Panc1 (cell line): Measurements from ENCODE around the gene MYRF. TPM values are rescaled to one million over a fixed set of nuclear protein-coding genes. Genes with fewer than 3 reads are reported as not detected.

Source experiments
- ATAC-seq: fragments of 200-7000 bp; cut with Tn5 transposase; 2 replicates; pipeline ENCODE4 v1.9.1; 2020; ENCODE audit warnings: mild to moderate bottlenecking, moderate library complexity
- BruUV-seq: library from RNA; stranded (reverse); fragments of 400-500 nt; replicated peaks from 2 replicates; lab custom pipeline; 2021; lab: Mats Ljungman, UMichigan
- CTCF ChIA-PET: fragments of 300-600 bp; sonication (Branson Sonifier 250); formaldehyde crosslinking; loops from one replicate; lab custom pipeline; 2022; ENCODE audit warnings: antibody characterized with exemption; lab: Charles Lee
- POLR2A ChIA-PET: fragments of 300-600 bp; sonication (Branson Sonifier 250); formaldehyde crosslinking; loops from one replicate; lab custom pipeline; 2022; ENCODE audit warnings: antibody characterized with exemption; lab: Charles Lee
- DNase-seq: peaks from one replicate; pipeline ENCODE4 v3.0.0-alpha.2; 2010; ENCODE audit warnings: low read depth, low spot score
- H3K27ac ChIP-seq: 2 replicates; pipeline ENCODE4 v1.5.1; 2011; ENCODE audit warnings: mild to moderate bottlenecking, low read length, inconsistent platforms
- H3K27me3 ChIP-seq: fragments of 200-500 bp; sonication (Bioruptor generic); 2 replicates; pipeline ENCODE4 v1.6.0; 2014; ENCODE audit warnings: low read length, inconsistent platforms; ENCODE audit not compliant: control insufficient read depth, insufficient read depth
- H3K36me3 ChIP-seq: fragments of 200-500 bp; sonication (Bioruptor generic); 2 replicates; pipeline ENCODE4 v1.5.1; 2014; ENCODE audit warnings: inconsistent platforms, mild to moderate bottlenecking, low read length, moderate library complexity; ENCODE audit not compliant: control insufficient read depth, insufficient read depth
- H3K4me1 ChIP-seq: 2 replicates; pipeline ENCODE4 v1.5.1; 2011; ENCODE audit warnings: inconsistent platforms, mild to moderate bottlenecking, low read length, moderate library complexity; ENCODE audit not compliant: control insufficient read depth, insufficient read depth
- H3K4me3 ChIP-seq, 2 experiments: 2 replicates each; pipeline ENCODE4 v1.5.1; 2011 to 2012; ENCODE audit warnings: low read depth in 2 of 2, low read length in 2 of 2, mild to moderate bottlenecking in 2 of 2, inconsistent platforms in 1 of 2, moderate library complexity in 1 of 2
- H3K9me3 ChIP-seq: fragments of 200-500 bp; sonication (Bioruptor generic); 2 replicates; pipeline ENCODE4 v1.5.1; 2014; ENCODE audit warnings: low read depth, mild to moderate bottlenecking, inconsistent platforms, low read length, moderate library complexity; ENCODE audit not compliant: control insufficient read depth, insufficient read depth
- POLR2AphosphoS5 ChIP-seq: IDR thresholded peaks from 2 replicates; pipeline ENCODE4 v1.6.1; 2012; ENCODE audit warnings: mild to moderate bottlenecking, low read depth, low read length, moderate library complexity
- SIN3A ChIP-seq: IDR thresholded peaks from 2 replicates; pipeline ENCODE4 v1.6.1; 2012; ENCODE audit warnings: low read depth, mild to moderate bottlenecking, low read length, moderate library complexity, borderline replicate concordance; ENCODE audit not compliant: insufficient read depth
- TCF7L2 ChIP-seq: IDR thresholded peaks from 2 replicates; pipeline ENCODE4 v1.6.1; 2011; ENCODE audit warnings: mild to moderate bottlenecking, low read depth, low read length, inconsistent platforms
- in situ Hi-C: cut with HindIII; loops from 2 replicates; pipeline ENCODE4 v1.10.0; 2016; ENCODE audit warnings: low sequenced_read_pairs, low pct_unique_long_range_greater_than_20kb
- intact Hi-C: fragments of 100-400 bp; cut with micrococcal nuclease; formaldehyde crosslinking; loops from one replicate; pipeline ENCODE4 v1.10.0; 2022; ENCODE audit not compliant: unreplicated experiment
- total RNA-seq: library from RNA; stranded (reverse); gene quantifications from one replicate; pipeline ENCODE4 v1.2.1, GENCODE V29; 2021; ENCODE audit not compliant: unreplicated experiment
- TF ChIP-seq, protein P1 (sequence below), 2 experiments: IDR thresholded peaks; 2 replicates each; pipeline ENCODE4 v1.6.1; 2011 to 2012; ENCODE audit warnings: low read depth in 2 of 2, control low read depth in 1 of 2, low read length in 1 of 2, mild to moderate bottlenecking in 1 of 2, moderate library complexity in 1 of 2; ENCODE audit not compliant: insufficient read depth in 1 of 2
- TF ChIP-seq, protein P2 (sequence below): fragments of 450-650 bp; IDR thresholded peaks from 2 replicates; pipeline ENCODE4 v1.5.1; 2017; ENCODE audit warnings: mild to moderate bottlenecking

Gene MYRF
- total RNA-seq, 1 experiment from 2014 or later = 2.8 TPM

DNA sequence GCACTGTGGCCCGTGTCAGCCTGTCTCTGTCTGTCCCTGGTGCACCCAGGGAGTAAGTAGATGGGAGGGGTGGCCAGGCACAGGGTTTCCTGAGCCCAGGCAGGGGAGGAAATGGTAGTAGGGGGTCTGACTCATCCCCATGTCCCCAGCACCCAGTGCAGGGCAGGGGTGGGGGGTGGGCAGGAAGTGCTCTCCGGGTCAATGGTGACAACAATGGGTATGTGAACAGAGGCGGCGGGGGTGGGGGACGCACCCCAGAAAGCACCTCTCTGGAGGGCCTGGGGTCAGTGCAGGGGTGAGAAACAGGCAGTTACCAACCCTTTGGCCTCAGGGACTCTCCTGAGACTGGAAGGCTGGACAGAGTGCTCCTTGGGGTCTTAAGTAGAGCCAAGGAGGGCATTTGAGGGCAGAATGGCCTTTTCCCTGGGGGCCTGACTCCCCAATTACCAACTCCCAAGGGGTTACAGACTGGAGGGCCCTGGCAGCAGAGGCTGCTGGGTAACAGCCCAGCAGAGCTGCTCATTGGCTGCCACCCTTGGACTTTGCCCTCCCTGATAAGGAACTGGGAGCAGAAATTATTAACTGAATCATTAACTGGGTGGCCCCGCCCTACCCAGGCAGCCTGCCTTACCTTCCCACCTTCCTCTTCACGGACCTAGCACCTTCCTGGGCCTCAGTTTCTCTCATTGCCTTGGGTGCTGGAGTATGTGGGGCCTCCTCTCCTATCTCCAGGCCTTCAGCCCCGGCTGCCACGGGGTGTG is 4.2 kb downstream of the MYRF start:
- TF ChIP-seq SIN3A = no peak
- TF ChIP-seq, protein P1, sequence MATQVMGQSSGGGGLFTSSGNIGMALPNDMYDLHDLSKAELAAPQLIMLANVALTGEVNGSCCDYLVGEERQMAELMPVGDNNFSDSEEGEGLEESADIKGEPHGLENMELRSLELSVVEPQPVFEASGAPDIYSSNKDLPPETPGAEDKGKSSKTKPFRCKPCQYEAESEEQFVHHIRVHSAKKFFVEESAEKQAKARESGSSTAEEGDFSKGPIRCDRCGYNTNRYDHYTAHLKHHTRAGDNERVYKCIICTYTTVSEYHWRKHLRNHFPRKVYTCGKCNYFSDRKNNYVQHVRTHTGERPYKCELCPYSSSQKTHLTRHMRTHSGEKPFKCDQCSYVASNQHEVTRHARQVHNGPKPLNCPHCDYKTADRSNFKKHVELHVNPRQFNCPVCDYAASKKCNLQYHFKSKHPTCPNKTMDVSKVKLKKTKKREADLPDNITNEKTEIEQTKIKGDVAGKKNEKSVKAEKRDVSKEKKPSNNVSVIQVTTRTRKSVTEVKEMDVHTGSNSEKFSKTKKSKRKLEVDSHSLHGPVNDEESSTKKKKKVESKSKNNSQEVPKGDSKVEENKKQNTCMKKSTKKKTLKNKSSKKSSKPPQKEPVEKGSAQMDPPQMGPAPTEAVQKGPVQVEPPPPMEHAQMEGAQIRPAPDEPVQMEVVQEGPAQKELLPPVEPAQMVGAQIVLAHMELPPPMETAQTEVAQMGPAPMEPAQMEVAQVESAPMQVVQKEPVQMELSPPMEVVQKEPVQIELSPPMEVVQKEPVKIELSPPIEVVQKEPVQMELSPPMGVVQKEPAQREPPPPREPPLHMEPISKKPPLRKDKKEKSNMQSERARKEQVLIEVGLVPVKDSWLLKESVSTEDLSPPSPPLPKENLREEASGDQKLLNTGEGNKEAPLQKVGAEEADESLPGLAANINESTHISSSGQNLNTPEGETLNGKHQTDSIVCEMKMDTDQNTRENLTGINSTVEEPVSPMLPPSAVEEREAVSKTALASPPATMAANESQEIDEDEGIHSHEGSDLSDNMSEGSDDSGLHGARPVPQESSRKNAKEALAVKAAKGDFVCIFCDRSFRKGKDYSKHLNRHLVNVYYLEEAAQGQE (IDR thresholded peaks at IDR 0.05; ENCODE audit: insufficient read depth in 1 of 2, low read depth in 2 of 2, low read length in 1 of 2) = no peak
- no peak for TF ChIP-seq TCF7L2
- no peak for TF ChIP-seq POLR2AphosphoS5
- TF ChIP-seq, protein P2, sequence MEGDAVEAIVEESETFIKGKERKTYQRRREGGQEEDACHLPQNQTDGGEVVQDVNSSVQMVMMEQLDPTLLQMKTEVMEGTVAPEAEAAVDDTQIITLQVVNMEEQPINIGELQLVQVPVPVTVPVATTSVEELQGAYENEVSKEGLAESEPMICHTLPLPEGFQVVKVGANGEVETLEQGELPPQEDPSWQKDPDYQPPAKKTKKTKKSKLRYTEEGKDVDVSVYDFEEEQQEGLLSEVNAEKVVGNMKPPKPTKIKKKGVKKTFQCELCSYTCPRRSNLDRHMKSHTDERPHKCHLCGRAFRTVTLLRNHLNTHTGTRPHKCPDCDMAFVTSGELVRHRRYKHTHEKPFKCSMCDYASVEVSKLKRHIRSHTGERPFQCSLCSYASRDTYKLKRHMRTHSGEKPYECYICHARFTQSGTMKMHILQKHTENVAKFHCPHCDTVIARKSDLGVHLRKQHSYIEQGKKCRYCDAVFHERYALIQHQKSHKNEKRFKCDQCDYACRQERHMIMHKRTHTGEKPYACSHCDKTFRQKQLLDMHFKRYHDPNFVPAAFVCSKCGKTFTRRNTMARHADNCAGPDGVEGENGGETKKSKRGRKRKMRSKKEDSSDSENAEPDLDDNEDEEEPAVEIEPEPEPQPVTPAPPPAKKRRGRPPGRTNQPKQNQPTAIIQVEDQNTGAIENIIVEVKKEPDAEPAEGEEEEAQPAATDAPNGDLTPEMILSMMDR = no peak
- POLR2A ChIA-PET = no interaction called here

DNA sequence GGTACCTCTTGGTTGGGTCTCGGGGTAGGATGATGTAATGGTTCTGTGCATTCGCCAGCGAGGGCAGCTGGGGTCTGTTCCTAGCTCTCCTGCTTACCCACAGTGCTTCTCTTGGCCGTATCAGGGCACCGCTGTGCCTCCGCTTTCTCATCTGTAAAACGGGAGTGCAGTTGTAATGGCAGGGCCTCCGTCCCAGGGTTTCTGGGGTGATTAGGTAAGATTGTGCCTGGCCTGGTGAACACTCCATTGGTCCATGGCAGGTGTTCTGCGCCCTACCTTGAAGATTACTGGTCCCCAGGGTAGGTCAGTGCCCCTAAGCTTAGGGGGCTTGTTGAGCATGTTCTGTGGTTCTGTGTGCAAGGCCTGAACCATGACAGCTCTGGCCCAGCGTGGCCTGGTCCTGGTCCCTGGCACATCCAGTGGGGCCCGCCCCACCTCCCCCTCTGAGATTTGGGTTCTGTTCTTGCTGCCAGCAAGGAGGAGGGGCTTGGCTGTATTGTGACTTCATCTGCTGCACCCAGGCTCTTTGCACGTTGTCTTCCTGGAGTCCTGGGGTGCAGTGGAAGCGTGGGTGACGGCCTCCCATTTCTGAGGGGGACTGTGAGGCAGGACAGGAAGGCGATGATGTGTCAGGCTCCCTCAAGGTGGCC is 4.9 kb downstream of the MYRF start:
- no peaks in the 10 kb centered on the region for H3K27me3 ChIP-seq
- DNase-seq (no peak), ATAC-seq (no peak)
- H3K36me3 ChIP-seq = no peaks in the 10 kb centered on the region
- intact Hi-C loops = no loop called here
- H3K4me1 ChIP-seq = peaks cover 5% of the 10 kb centered on the region
- no peak overlapping the region for H3K27ac ChIP-seq
- ChIA-PET POLR2A (no interaction called here), CTCF (interaction anchor here (0.6 to 1.4 kb wide), 2 partner anchors 9 to 31 kb away, joined by 3 to 4 read pairs; no protein-coding TSS in a partner anchor)
- H3K9me3 ChIP-seq = no peaks in the 10 kb centered on the region
- no TSS peak for BruUV-seq
- H3K4me3 ChIP-seq = no peak overlapping the region
- in situ Hi-C loops = no loop called here
- TF ChIP-seq SIN3A = no peak
- TF ChIP-seq, protein P2 = no peak
- TF ChIP-seq, protein P1 (IDR thresholded peaks at IDR 0.05; ENCODE audit: insufficient read depth in 1 of 2, low read depth in 2 of 2, low read length in 1 of 2) = no peak
- no peak for TF ChIP-seq POLR2AphosphoS5
- TF ChIP-seq TCF7L2 = no peak

More for the DNA sequence above, 4.2 kb downstream of the MYRF start:
- H3K27ac ChIP-seq = no peak overlapping the region
- H3K27me3 ChIP-seq = no peaks in the 10 kb centered on the region
- H3K4me3 ChIP-seq = no peak overlapping the region
- peaks cover 5% of the 10 kb centered on the region for H3K4me1 ChIP-seq
- no peaks in the 10 kb centered on the region for H3K9me3 ChIP-seq
- no peak for DNase-seq
- BruUV-seq = no TSS peak
- no peak for ATAC-seq
- in situ Hi-C loops (no loop called here), intact Hi-C loops (no loop called here)
- CTCF ChIA-PET = no interaction called here
- no peaks in the 10 kb centered on the region for H3K36me3 ChIP-seq
